Measurements from ENCODE around the gene MRTFA. TPM values are rescaled to one million over a fixed set of nuclear protein-coding genes. Genes with fewer than 3 reads are reported as not detected.
A peak's percentile ranks its signal among the peaks of the same experiment; 100 is the strongest.

MRTFA gene
- total and polyA plus RNA-seq, 9 of the 15 experiments (the other 6 are each of a cell fraction or from before 2014, with no cell fraction given): 0.84 to 21.1 (median 3.7) TPM

DNA sequence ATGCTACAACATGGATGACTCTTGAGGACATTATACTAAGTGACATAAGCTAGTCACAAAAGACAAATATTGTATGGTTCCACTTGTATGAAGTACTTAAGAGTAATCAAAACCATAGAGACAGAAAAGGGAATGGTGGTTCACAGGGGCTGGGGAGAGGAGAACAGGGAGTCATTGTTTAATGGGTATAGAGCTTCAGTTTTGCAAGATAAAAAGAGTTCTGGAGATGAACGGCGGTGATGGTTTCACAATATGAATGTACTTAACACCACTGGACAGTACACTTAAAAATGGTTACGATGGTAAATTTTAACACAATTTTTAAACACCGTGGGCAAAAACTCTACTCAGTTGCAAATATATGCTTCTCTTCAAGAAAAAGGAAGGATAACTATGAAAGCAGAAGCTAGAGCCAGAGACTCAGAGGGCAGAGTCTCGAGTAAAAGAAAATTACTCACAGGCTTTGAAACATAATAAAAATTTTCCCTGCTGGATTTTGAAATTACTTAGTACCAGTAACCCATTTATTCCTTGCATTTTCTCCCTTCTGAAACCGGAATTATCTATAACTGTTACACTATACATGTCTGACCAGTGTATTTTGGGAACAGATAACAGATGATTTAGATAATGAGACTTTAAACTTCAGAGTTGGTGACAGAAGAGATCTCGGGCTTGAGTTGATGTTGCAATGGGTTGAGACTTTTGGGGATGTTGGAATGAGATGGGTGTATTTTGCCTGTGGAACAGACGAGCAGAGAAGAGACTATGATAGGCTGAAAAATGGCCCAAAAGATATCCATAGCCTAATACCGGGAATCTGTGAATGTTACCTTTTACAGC, 15.0 kb downstream of the MRTFA start:
- Histone ChIP-seq H3K36me3 (ENCODE audit: control insufficient read depth, insufficient read depth, low read length) (no peaks in the 10 kb centered on the region; the same call in 2 of the 3 replicates), H3K4me3 (no peak overlapping the region), H4K20me1 (replicated peaks; ENCODE audit: control insufficient read depth, insufficient read depth, low read length) (no peaks in the 10 kb centered on the region), H3K9me1 (ENCODE audit: control insufficient read depth, insufficient read depth, low read length) (no peaks in the 10 kb centered on the region), H3K27ac (ENCODE audit: extremely low read depth, low read depth, low read length) (peak overlapping the region; percentile 74), H3K79me2 (ENCODE audit: control insufficient read depth, insufficient read depth, low read length) (peaks cover 58% of the 10 kb centered on the region), H3K4me1 (replicated peaks in 1 of 2; ENCODE audit: control insufficient read depth in 2 of 2, insufficient read depth in 2 of 2, low read length in 2 of 2) (peaks cover 7 to 11% of the 10 kb centered on the region in 2 experiments; a peak in 3 of 5 replicates), H3K9me3 (replicated peaks; ENCODE audit: control insufficient read depth, insufficient read depth, low read depth, low read length) (peaks cover 4% of the 10 kb centered on the region; the same call in 1 of the 2 replicates), H2AFZ (ENCODE audit: low read depth, low read length) (no peak overlapping the region), H3K27me3 (ENCODE audit: control insufficient read depth in 2 of 2, insufficient read depth in 2 of 2, low read length in 2 of 2) (no peaks in the 10 kb centered on the region), H3K9ac (ENCODE audit: insufficient read depth in 1 of 2, low read depth in 2 of 2, low read length in 2 of 2) (peak overlapping the region in 1 of 2 experiments; percentile 34; a peak in 2 of 4 replicates), H3K4me2 (ENCODE audit: insufficient read depth, low read length) (peak overlapping the region; percentile 46)
- intact Hi-C loops (cut with micrococcal nuclease): no loop called here
- ChIA-PET POLR2A (interaction anchor here (0.8 to 1.8 kb wide), 6 partner anchors 8 to 48 kb away, joined by 3 to 8 read pairs (median 4); no protein-coding TSS in a partner anchor), CTCF (ENCODE audit: low intra/inter-chr PET ratio) (no interaction called here)
- ATAC-seq (peak; percentile 56), DNase-seq (ENCODE audit: extremely low read depth in 1 of 4, low spot score in 3 of 4) (peak in 2 of 4 experiments; percentile 17 to 45), FAIRE-seq (no peak)
- 4% methylated on average over 9 of the region's 9 CpGs for WGBS (ENCODE audit: insufficient coverage, low coverage, missing lambda C conversion rate)
- in situ Hi-C loops (cut with MboI): no loop called here
- BruUV-seq (replicated peaks): no TSS peak
- TF ChIP-seq MEF2D (tag; conservative IDR thresholded peaks at IDR 0.05; ENCODE audit: low read depth) (peak; percentile 74; the same call in 1 of the 2 replicates), HMG20A (CRISPR knock-in tag; conservative IDR thresholded peaks at IDR 0.05) (no peak), MTA1 (IDR thresholded peaks at IDR 0.05; ENCODE audit: borderline replicate concordance) (no peak), KLF16 (IDR thresholded peaks at IDR 0.05) (0 out of 2 replicates have a peak, but pooled peaks have one; percentile 17), CEBPB (tag; IDR thresholded peaks at IDR 0.05) (peak; percentile 92), CEBPG (CRISPR knock-in tag; IDR thresholded peaks at IDR 0.05) (peak; percentile 20; the same call in 1 of the 2 replicates), CEBPG (tag; conservative IDR thresholded peaks at IDR 0.05 in 1 of 2, IDR thresholded peaks at IDR 0.05 in 1 of 2) (peak; percentile 53 to 65; a peak in 2 of 4 replicates), TBL1XR1 (IDR thresholded peaks at IDR 0.05; ENCODE audit: low read length in 2 of 2) (0 out of 4 replicates have a peak, but pooled peaks of 1 of the 2 experiments have one; percentile 49), MCM2 (IDR thresholded peaks at IDR 0.05; ENCODE audit: low read depth) (no peak), NCOR1 (IDR thresholded peaks at IDR 0.05) (peak; percentile 40; the same call in 1 of the 2 replicates), ZNF253 (CRISPR knock-in tag; conservative IDR thresholded peaks at IDR 0.05) (no peak), MEF2A (IDR thresholded peaks at IDR 0.05; ENCODE audit: control insufficient read depth, low read depth, low read length) (peak; percentile 47; the same call in 1 of the 2 replicates), SETDB1 (IDR thresholded peaks at IDR 0.05; ENCODE audit: low read length) (no peak), CCNT2 (IDR thresholded peaks at IDR 0.05; ENCODE audit: borderline replicate concordance, extremely low read depth, insufficient read length, low read depth, low read length) (peak; percentile 30), SIN3B (IDR thresholded peaks at IDR 0.05; ENCODE audit: low read depth) (no peak), CHD1 (IDR thresholded peaks at IDR 0.05; ENCODE audit: low read length) (no peak)
- TF ChIP-seq, protein P1, sequence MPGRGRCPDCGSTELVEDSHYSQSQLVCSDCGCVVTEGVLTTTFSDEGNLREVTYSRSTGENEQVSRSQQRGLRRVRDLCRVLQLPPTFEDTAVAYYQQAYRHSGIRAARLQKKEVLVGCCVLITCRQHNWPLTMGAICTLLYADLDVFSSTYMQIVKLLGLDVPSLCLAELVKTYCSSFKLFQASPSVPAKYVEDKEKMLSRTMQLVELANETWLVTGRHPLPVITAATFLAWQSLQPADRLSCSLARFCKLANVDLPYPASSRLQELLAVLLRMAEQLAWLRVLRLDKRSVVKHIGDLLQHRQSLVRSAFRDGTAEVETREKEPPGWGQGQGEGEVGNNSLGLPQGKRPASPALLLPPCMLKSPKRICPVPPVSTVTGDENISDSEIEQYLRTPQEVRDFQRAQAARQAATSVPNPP (IDR thresholded peaks at IDR 0.05; ENCODE audit: borderline replicate concordance, insufficient read depth, insufficient read length): no peak
- TF ChIP-seq, protein P2, sequence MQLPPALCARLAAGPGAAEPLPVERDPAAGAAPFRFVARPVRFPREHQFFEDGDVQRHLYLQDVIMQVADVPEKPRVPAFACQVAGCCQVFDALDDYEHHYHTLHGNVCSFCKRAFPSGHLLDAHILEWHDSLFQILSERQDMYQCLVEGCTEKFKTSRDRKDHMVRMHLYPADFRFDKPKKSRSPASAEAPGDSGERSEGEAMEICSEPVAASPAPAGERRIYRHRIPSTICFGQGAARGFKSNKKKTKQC (CRISPR knock-in tag; IDR thresholded peaks at IDR 0.05): no peak
